NCI-H128 (cell line): ENCODE measurements around the gene YIF1A.
"Not testable (repeated sequence)": the region's sequence is repeated elsewhere in the genome, so short reads cannot be mapped to it uniquely, and the experiment has no call there.

Experiments
- DNase-seq: peaks from one replicate; lab custom pipeline; 2025; ENCODE audit not compliant: unreplicated experiment; lab: John Stamatoyannopoulos, UW

Gene YIF1A

DNA sequence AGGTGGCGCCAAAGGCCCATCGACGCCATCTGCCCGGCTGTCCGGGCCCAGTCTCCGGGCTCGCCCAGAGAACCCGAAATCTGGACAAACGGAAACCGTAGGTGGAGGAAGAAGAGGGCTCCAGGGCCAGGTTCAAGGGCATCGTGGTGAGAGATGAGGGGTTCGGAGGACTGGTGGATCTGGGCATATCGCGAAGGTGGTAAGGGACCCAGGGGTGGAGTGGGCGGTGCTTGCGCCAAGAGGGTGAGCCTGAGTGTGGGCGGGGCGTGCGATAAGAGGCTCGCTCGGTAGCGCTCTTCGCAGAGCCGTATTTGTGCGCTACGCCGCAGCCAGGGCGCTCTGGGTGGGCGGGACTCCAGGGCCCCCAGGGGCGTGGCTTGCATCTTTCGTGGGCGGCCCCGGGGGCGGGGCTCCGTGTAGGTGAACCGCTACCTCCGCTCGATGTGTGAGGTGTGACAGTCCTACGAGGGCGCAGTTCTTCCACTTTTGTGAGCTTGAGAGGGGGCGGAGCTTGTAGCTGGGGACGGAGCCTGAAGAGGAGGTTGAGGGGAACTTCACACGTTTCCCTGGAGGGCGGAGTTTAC, 23.1 kb upstream of the YIF1A start:
- DNase-seq: peak; percentile 94

- DNase-seq: no peak
Observed at GRCh38 chr11:66311470-66311964, 22.6 kb upstream of the YIF1A start.

DNA sequence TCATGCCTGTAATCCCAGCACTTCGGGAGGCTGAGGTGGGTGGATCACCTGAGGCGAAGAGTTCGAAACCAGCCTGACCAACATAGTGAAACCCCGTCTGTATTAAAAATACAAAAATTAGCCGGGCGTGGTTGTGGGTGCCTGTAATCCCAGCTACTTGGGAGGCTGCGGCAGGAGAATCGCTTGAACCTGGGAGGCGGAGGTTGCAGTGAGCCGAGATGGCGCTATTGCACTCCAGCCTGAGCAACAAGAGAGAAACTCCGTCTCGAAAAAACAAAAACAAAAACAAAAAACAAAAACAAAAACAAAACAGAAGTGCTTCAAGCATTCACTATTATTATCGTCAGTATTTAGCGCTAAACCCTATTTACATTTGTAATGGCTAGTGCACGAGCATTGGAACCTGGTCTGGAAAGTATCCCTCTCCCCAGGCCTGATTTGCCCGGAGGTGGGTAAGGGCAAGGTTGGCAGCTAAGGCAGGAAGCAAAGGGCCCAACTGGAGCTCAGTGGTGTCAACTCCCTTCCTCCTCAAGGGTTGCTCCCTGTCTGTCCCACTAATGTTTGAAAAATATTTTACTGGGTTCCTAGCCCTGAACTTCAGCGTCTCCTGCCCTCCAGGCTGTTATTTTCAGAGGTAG, 22.0 kb upstream of the YIF1A start:
- not testable (repeated sequence) for DNase-seq

DNA sequence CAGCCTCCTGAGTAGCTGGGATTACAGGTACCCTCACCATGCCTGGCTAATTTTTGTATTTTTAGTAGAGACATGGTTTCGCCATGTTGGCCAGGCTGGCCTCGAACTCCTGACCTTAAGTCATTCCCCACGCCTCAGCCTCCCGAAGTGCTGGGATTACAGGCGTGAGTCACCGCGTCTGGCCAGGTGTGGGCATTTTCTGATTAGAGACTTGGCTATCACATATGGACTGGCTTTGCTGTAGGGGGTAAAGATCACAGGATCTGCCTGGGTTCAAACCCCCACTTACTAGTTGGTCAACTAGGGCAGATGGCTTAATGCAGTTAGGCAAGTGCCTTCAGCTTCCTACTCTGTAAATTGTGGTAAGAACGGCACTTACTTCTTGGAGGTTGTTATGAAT, 21.4 kb upstream of the YIF1A start:
- DNase-seq: no peak

GRCh38 chr11:66309475-66309874, 20.5 kb upstream of the YIF1A start:
- DNase-seq: no peak

- no peak for DNase-seq
Observed at GRCh38 chr11:66302656-66303055, 13.7 kb upstream of the YIF1A start.

DNA sequence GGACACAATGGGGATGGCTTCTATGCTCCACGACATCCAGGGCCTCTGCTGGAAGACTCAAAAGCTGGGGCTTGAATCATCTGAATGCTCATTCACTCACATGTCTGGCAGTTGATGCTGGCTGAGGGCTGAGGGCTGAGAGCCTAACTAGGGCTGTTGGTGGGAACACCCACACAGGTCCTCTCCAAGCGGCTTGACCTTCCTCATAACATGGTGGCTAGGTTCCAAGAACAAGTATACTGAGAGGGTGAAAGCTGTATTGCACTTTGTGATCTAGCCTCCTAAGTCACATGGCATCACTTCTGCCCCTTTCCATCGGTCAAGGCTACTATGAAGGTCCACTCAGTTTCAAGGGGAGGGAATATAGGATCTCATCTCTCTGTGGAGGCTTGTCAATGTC, 10.2 kb upstream of the YIF1A start:
- DNase-seq: no peak

GRCh38 chr11:66297610-66298009, 8.7 kb upstream of the YIF1A start:
- DNase-seq: no peak

DNA sequence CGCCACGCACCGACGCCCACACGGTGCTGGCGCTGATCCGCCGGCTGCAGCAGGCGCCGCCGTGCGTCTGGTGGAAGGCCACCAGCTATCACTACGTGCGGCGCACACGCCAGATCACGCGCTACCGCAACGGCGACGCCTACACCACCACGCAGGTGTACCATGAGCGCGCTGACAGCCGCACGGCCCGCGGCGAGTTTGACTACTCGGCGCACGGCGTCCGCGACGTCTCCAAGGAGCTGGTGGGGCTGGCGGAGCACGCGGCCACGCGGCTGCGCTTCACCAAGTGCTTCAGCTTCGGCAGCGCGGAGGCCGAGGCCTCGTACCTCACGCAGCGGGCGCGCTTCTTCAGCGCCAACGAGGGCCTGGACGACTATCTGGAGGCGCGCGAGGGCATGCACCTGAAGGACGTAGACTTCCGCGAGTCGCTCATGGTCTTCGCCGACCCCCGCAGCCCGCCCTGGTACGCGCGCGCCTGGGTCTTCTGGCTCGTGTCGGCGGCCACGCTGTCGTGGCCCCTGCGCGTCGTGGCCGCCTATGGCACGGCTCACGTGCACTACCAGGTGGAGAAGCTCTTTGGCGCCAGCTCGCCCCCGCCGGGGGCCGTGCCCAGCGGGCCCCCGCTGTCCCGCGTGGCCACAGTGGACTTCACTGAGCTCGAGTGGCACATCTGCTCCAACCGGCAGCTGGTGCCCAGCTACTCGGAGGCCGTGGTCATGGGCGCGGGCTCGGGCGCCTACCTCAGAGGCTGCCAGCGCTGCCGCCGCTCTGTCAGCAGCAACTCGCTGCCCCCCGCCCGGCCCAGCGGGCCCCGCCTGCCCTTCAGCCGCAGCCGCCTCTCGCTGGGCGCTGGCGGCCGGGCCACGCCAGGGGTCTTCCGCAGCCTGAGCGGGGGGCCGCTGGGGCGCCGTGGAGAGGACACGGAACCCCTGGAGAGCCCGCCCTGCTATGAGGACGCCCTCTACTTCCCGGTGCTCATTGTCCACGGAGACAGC, 6.0 kb upstream of the YIF1A start:
- no peak for DNase-seq

DNA sequence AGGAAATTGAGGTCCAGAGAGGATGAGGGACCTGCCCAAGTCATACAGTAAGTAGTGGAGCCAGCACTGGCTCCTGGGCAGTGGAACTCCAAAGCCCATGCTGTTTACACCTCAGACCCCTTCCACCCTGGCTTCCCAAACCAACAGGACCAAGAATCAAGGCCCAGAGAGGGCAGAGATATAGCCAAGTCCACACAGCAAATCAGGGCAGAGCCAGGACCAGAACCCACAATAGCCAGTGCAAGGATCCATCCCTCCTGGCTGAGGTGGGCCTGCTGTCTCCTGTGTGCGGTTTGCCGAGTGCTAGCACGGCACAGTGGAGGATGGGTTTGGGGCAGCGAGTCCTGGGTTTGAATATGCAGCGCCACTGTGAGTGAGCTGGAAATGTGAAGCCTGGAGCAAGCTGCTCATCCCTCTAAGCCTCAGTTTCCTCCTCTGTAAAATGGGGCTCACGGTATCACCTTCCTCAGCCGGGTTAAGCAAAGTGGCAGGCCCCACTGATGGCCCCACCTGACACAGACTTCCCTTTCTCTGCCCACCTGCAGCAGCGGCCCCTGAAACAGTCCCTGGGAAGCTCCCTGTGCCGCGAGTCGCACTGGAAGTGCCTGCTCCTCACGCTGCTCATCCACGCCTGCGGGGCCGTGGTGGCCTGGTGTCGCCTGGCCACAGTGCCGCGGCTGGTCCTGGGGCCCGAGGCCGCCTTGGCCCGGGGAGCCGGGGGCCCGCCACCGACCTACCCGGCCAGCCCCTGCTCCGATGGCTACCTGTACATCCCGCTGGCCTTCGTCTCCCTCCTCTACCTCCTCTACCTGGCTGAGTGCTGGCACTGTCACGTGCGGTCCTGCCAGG, 5.1 kb upstream of the YIF1A start:
- DNase-seq: no peak

DNA sequence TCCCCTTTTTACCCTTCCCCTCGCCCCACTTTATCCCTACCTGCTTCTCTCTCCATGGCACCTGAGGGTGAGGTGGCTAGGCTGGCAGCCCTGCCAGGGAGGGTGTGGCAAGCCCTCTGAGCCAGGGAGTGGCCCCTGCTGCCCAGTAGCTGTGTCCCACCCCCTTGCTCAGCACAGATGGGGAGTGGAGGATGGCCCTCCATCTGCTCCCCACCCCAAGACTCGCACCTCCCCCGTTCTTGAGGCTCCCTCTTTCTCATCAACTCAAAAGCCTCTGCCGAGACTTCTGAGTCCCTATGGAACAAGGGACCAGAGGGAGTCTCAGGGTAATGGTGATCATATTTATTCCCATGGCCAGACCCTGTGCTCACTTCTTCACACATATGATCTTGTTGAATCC, 4.4 kb upstream of the YIF1A start:
- DNase-seq: no peak

DNA sequence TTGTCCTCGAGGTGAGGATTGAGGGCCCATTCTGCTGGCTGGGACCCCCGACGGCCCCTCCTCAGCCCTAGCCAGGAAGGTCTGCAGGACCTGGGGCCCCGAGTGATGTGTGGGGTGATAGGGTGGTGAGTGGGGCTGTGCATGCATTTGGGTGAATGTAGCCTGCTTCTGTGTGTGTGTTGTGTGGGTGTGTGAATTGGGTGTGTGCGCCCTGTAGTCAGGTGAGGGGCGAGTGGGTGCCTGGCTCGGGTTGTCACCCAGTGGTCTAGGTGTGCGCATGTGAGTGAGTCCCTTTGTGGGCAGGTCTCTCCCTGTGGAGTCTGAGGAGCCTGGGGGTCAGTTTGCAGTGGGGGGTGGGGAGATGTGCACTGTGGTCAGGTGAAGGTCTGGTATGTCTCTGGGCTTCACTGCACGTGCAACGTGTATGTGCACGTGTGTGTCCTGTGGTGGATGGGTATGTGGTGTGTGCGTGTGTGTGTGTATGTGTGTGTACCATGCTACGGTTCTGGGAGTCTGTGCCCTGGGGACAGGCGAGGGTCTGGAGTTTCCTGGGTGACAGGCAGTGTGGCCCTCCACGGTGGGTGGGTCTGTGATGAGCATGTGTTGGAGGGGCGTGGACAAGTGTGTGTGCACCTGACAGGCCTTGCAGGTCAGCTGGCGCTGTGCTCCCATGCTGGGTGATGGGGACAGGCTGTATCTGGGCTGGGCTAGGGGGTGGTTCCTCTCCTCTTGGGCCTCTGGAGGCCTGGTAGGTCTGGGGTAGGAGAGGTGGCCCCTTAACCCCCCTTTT, 3.8 kb upstream of the YIF1A start:
- DNase-seq: no peak

GRCh38 chr11:66291706-66292542, 3.0 kb upstream of the YIF1A start, which contains the start of gene TMEM151A:
Gene TMEM151A, plus strand, starts transcription at chr11:66291894. Its CDS starts 120 bp downstream, at chr11:66292014.
- no peak for DNase-seq

DNA sequence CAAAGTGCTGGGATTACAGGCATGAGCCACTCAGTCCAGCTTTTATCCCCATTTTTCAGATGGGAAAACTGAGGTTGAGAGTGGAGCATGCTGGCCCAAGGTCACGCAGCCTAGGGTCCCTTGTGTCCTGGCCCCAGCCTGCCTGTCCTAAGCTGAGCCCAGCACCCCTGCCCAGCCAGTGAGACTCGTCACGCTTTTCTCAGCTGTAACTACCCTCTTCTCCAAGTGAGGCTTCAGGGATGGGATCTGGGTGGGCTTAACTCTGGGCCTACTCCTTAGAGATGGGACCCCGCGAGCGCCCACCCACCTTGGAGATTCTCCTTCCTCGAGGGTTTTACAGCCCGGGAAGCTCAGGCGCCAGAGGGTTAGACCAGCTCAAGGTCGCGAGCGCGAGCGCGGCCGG, 2.4 kb upstream of the YIF1A start:
- DNase-seq: no peak

DNA sequence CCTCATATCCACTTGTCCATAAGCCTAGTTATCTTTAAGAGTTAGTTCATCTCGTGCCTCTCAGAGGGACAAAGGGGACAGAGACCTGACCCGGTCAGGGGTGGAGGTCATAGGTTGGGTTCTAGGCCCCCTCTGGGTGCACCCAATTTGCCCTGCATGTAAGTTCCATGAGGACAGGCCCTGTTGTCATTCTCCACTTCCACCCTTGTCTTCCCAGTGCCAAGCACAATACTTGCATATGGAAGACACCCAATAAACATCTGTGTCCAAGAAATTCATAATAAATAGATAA, 1.3 kb upstream of the YIF1A start:
- DNase-seq: no peak

- no peak for DNase-seq
Observed at GRCh38 chr11:66289548-66290329, 796 bp upstream of the YIF1A start.

DNA sequence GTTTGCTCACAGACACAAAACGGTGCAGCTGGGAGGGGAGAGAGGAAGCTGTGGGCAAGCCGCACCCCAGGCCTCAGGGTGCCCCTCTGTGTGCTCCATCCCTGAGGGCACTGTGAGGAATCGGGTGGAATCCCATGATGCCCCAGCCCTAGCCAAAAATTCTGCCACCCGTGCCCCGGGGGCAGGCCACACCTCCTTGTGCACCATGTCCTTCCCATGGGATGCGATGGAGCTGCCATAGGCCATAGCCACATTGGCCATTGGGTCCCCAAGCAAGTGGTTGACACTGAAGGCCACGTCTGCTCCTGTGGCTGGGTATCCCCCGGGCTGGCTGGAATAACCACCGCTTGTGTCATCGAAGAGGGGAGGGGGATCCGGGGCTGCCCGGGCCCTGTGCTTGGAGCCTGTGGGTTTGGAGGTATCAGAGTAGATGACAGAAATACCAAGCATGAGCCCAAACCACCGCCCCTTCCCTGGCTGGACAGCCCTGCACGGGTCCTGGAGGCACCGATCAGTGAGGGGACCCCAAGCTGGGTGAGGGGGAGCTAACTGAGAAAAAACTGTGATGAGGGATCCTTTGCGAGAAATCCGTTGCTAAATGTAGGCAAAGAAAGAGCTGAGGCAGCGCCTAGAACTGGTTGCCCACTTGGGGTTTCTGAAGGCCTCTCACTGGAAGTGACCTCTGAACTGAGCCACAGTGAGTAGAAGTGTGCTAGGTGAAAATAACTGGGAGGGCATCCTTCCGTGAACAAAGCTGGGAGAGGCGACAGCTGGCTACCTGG, 863 bp downstream of the YIF1A start:
- DNase-seq: no peak
